ENCODE data around the gene VAMP1.

DNA sequence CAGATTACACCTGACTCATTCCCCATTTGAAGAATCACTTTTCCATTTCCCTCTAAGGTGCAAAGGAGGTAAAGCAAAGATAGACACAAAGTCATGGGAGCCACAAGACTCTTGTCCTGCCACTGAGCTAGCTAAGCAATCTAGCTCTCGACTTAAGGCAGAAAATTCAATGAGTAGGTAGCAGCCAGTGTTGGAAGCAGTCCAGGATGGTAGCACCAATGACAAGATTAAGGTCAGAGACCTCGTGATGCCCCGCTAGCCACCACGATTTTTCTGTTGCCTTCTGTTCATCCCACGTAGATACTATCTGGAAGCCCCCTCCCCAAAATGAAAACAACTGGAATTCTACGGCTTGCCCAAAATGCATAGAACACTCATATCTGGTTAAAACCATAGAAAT, 1.4 kb downstream of the VAMP1 start:
- TF ChIP-seq CTCF (IDR thresholded peaks at IDR 0.05; ENCODE audit: insufficient read depth, low read length), result no peak
- no peak for TF ChIP-seq GABPA (IDR thresholded peaks at IDR 0.05; ENCODE audit: low read depth)

Data from HL-60 (cell line).